GM06990 (cell line): ENCODE results near the gene CFL1.

ENCODE experiments used
- DNase-seq: peaks from one replicate; pipeline ENCODE4 v3.0.0-alpha.2; 2011; ENCODE audit not compliant: insufficient read length; ENCODE audit errors: extremely low read depth
- H3K27me3 ChIP-seq: replicated peaks from 2 replicates; pipeline ENCODE4 v1.6.0; 2011; ENCODE audit warnings: low read length; ENCODE audit not compliant: control insufficient read depth, insufficient read depth
- H3K36me3 ChIP-seq: 2 replicates; pipeline ENCODE4 v1.5.1; 2011; ENCODE audit warnings: low read length; ENCODE audit not compliant: control insufficient read depth, insufficient read depth
- H3K4me3 ChIP-seq: replicated peaks from 2 replicates; pipeline ENCODE4 v1.5.1; 2011; ENCODE audit warnings: low read depth, mild to moderate bottlenecking, control low read depth, low read length
- CTCF ChIP-seq: IDR thresholded peaks from 2 replicates; pipeline ENCODE4 v1.5.1; 2011; ENCODE audit warnings: low read length, control low read depth, mild to moderate bottlenecking, inconsistent platforms; ENCODE audit not compliant: insufficient read depth, poor library complexity, severe bottlenecking

CFL1 gene

GRCh38 chr11:65809496-65809895, 48.5 kb downstream of the CFL1 start:
- TF ChIP-seq CTCF = no peak
- Histone ChIP-seq H3K27me3 (no peaks in the 10 kb centered on the region; the same call in 1 of the 2 replicates), H3K4me3 (no peak overlapping the region), H3K36me3 (no peaks in the 10 kb centered on the region)
- no peak for DNase-seq

- TF ChIP-seq CTCF = no peak
- no peaks in the 10 kb centered on the region; the same call in 1 of the 2 replicates for H3K27me3 ChIP-seq
Measured at GRCh38 chr11:65808744-65809341, 49.1 kb downstream of the CFL1 start.

GRCh38 chr11:65806979-65807378, 51.0 kb downstream of the CFL1 start:
- Histone ChIP-seq H3K27me3 (no peaks in the 10 kb centered on the region), H3K4me3 (no peak overlapping the region), H3K36me3 (no peaks in the 10 kb centered on the region)
- TF ChIP-seq CTCF = no peak
- no peak for DNase-seq

More at GRCh38 chr11:65808744-65809341, 49.1 kb downstream of the CFL1 start:
- Histone ChIP-seq H3K36me3 (no peaks in the 10 kb centered on the region), H3K4me3 (no peak overlapping the region)
- no peak for DNase-seq
